GM11168 (cell line): Measurements from ENCODE around the gene FMOD.

Experiments
- in situ Hi-C: fragments of 300-500 bp; cut with MboI; formaldehyde crosslinking; loops from one replicate; pipeline ENCODE4 v1.12.0; 2022; ENCODE audit warnings: low sequenced_read_pairs; ENCODE audit not compliant: unreplicated experiment

FMOD gene

DNA sequence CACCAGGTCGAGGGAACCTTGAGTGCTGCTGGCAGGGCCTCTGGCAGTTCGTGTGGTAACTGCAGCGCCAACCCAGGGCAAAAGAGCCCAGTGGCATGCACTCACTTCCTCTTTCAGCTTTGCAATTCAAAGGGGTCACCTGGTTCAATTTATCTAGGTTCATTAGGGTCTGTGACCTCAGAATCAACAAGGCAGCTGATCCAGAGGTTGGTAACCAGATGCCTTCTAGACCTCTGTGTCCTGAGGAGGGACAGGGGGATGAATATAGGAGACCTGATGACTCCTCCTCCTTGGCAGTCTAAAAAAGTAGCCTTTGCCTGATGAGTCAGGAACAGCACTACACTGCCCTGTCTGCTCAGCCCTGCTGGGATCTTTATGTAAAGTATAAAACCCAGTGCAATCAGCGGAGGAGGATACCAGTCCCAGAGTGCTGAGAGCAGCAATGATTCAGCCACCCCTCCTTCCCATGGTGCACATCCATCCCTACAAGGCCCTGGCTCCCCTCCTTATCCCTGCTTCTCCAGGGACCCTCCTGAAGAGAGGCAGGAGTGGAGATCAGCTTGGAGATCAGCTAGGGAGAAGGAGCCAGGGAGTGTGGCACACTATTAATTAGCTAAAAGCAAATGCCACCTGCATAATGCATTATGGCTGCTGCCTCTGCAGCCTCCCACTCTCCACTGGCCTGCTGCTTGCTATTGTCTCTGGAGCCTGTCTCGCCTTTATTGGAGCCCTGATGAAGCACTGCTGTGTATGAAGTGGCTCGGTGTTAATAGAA, 11.2 kb upstream of the FMOD start:
- in situ Hi-C loops, result no loop called here

DNA sequence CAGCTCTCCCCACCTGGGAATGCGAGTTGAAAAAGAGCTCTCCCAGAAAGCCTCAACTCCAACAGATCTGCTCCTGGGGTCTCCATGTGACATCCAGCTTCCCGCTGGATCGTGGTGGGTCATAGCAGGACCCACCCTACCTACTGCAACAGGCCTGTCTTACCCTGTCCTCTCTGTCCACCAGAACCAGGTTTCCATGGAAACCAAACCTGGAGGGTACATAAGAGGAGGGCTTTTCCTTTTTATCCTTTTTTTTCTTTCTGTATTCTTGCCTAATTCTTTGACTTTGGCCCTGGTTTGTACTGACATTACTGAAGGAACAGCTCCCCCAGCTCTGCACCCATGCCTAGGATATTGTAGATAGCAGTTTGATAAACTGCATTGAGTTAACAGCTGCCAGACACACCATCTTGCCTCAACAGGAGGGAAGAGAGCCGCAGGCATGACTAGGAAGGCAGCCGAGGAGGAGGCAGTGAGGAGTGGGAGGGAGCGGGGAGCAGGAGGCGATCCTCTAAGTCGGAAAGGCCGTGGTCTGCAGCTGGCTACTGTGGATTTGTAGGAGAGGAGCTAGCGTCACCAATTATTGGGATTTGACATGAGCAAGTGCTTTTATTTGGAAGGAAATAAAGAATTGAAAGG, 9.7 kb upstream of the FMOD start:
- in situ Hi-C loops, result no loop called here

DNA sequence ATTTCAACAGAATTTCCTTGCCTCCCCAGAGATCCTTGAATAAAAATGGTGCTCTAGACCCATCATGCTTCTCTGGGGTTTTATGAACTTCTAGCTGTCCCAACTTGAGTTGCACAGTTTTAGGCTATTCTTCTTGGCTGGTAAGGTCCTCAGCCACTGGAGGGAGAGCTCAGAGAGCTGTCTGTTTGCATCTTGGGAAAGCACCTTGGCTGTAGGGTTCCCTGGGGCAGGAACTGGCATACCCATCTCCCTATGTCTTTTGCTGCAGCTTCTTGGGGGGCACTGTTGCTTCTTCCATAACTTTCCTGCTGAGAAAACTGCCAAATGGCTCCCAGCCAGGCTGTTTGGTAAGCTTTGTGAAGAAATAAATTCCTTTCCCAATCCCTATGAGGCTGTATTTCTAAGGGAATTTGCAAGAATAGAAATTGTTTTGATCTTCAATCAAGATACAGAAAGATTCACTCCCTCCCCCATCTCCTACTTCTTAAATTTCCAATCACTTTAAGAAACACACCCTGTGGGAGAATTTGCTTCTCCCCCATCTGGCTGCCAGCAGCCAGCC, 8.2 kb upstream of the FMOD start:
- in situ Hi-C loops, result no loop called here

DNA sequence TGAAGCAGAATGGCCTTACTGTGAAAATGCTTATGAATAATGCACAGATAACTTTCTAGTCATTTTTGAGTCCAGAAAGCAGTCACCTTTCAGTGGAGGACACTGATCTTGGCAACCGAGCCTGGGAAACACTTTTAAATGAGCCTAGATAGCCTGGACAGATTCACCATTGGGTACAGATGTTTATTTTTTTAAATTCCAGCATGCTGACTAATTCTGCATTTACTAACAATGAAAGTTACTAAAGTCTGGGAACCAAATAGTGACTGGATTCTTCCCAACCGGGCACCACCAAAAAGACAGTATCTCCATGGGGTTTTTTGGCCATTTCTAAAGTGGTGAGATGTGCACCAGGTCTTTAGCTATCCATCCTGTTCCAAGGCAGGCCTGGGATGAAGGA, 3.3 kb upstream of the FMOD start:
- in situ Hi-C loops, result no loop called here

DNA sequence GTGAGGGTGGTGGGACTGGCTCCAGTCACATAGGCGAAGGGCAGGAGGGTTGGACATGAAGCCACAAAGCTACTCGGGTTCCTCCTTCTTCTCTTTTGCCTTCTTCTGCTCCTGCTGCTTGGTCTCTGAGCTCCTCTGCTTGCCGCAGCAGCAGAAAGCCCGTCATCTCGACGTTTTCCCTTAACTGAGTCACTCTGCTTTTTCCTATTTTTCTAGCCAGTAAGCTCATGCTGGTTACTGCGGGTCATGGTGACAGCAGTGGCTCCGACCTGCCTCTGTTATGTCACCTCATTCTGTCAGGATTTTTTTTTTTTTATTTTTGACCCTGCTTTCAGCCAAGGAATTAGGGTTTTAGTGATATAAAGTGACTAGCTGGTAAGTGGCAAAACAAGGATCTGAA, 2.6 kb upstream of the FMOD start:
- in situ Hi-C loops, result no loop called here

DNA sequence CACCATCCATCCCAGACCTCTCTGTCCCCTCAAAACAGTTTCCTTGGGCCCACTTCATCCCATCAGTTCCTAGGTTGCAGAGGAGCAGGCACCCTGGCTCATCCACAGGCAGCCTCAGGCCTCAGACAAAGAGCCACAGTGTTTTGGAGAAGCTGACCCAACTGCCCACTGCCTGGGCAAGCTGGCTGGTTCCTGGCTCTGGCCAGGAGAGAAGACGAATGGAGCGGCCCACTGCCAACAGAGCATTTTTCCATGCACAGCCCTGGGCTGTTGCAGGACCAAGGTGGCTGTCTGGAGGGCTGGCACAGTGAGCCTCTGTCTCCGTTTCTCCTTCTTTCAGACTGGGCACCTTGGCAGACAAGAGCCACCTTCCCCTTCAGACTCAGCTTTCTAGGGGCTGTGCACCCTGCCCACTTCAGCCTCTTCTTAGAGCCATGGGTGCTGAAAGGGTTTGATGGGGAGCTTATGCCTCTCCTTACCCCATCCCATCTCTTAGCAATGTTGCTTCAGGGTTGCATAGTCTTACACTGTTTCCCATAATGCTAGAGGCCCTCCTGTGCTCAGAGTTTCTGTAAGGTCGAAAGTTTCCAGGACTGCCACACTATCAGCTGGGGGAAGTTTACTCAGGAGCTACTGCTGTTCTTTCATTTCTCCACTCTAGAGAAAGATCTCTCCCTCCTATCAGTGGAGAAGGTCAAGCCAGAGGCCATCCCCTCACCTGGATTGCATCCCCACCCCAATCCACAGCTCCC, 973 bp downstream of the FMOD start:
- in situ Hi-C loops, result no loop called here

DNA sequence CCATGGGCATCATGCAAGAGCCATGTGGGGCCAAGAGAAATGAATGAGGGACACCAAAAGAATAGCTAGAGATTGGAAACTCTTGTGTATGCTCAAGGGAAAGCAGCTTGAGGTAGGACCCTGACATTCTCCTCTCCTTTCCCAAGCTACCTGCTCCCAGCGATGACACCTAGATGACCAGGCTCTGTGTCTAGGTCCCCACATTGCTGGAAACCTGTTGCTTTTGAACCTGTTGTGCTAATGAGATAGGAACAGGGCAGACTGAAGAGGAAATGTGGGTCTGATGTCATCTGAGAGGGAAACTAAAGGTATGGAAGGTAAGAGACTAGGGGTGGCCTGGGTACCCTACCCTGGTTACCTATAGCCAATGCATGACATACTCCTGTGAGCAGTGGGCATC, 1.8 kb downstream of the FMOD start:
- in situ Hi-C loops, result no loop called here

DNA sequence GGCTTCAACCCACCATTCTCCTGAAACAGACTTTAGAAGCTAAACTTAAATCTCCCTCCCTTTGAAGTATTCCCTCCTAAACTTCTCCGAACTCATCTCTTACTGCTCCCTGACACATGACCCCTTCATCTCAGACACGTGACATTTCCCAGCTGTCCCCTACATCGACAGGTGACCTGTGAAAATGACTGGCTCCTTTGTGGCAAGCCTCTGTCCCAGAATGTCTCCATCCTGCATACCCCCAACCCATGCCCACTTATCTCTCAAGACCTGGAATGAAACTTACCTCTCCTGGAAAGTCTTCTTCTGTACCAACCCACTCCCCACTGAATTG, 4.2 kb downstream of the FMOD start:
- in situ Hi-C loops, result no loop called here

DNA sequence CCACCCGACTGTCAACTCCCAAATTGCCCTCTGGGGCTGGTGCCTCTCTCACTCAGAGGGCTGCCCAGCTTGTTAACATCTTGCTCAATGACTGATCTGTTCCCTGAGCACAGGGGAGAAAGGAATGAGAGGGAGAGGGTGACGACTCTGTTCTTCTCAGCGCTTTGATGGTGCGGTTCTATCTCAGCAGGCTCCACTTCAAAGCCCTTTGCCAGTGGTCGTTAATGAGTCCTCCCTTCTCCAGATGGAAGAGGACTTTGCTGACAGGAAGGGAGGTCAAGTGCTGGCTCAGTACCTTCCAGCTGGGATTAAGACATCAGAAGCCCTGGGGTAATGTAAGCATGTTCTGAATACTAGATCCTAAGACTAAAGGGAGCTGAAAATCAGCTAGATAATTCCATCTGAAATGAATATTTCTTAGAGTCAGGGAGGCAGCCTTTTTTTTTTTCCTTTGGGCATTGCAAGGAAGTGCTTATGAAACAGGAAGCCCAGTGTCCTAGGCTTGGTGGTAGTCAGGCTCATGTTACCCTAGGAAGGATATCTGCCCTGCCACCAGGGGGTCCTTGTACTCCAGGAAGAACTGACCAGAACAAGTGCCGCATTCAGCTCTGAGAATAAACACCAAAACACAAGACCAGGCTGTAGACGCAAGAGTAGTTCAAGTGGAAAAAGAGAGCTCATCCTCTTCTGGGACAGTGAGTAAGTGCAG, 4.7 kb downstream of the FMOD start:
- in situ Hi-C loops, result no loop called here

DNA sequence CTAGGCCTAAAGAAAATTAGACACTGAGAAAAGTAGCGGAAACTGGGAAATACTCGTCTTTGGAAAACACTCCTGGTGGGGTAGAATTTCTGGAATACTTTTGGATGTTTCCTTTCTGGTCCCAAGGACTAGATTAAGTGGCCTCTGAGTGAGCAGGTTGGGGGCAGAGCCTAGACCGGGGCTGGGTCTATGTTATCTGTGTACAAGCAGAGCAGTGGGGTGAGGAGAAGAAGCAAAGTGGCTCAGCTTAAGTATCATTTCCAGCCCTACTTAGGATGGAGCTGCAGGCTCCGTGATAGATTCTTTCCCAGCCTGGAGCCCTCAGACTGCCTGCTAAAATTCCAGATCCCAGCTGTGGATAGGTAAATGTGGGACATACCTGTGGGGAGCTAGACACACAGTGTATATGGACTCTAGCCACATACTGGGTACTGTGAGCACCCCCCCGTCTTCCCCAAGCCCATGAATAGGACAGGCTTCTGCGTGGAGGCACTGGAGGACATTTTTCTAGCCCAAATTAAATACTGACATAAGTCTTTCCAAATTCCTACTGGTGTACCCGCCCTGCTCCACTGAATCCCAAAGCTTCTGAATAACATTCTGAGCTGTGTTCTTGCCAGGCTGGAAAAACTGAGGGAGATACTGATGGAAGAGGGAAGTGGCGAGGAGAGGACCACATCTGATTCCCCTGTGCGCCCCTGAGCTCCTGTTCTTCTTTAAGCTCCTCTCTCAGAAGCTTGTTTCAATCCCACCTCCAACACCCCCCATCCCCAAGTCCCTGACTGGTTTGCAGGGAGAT, 6.8 kb downstream of the FMOD start:
- in situ Hi-C loops, result loop anchor here (5.0 kb wide), 1 partner anchor 143 kb away; no protein-coding TSS in a partner anchor

DNA sequence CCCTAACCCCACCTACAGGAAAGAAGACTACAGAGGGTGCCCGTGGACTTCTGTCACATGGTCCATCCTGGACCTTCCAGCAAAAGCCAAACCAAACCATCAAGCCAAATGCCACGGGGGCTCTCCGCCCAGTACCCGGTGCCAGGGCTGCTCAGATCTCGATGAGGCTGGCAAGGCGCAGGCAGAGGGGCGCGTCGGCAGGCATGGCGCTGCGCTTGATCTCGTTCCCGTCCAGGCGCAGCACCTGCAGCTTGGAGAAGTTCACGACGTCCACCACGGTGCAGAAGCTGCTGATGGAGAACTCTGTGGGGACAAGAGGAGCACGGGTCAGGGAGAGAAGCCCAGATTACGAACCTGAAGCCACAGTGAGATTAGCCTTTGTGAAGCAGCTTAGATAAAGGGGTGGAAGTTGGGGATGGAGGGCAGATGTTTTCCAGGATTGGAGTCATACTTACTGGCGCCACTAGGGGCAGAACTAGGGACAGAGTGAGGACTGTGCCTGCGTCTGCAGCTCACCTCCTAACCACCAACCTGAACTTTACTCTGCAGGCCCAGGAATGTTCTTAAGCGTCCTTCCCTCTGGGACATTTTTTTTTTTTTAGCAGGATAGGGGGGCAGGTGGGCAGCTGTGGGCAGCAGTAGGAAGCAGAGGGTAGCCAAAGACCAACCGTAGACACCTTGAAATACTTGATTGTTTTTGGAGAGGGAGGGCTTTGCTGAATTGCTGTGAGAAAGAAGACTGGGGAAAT, 8.6 kb downstream of the FMOD start:
- in situ Hi-C loops, result loop anchor here (5.0 kb wide), 1 partner anchor 145 kb away; no protein-coding TSS in a partner anchor

DNA sequence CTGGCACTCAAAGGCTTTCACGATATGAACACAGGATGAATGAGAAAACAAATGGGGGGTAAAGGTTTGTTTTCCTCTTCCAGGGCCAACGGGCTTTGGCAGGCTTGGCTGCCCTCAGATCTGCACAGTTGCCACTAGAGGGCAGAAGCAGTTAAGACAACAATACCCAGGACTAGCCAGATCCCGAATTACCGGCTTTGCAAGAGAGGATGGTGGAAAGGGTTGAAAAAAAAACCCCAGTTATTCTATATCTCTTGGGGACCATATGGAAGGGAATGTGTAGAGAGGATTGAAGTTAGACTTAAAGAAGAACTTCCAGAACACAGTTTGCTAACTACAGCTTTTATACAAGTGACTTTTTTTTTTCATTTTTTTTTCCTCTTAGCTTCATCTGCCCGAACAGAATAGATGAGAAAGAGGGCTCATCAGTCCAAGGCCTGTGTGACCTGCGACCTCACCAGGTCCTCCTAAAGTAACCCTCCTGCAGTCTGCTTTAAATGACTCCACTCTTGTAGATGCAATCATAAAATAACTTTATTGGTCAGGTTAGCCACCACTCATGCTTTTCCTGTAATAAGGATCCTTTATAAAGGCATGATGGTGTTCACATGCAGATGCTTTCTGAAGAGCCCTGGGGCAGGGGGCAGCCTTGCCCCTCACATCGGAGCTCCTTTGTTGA, 10.7 kb downstream of the FMOD start:
- in situ Hi-C loops, result loop anchor here (5.0 kb wide), 1 partner anchor 147 kb away; no protein-coding TSS in a partner anchor

DNA sequence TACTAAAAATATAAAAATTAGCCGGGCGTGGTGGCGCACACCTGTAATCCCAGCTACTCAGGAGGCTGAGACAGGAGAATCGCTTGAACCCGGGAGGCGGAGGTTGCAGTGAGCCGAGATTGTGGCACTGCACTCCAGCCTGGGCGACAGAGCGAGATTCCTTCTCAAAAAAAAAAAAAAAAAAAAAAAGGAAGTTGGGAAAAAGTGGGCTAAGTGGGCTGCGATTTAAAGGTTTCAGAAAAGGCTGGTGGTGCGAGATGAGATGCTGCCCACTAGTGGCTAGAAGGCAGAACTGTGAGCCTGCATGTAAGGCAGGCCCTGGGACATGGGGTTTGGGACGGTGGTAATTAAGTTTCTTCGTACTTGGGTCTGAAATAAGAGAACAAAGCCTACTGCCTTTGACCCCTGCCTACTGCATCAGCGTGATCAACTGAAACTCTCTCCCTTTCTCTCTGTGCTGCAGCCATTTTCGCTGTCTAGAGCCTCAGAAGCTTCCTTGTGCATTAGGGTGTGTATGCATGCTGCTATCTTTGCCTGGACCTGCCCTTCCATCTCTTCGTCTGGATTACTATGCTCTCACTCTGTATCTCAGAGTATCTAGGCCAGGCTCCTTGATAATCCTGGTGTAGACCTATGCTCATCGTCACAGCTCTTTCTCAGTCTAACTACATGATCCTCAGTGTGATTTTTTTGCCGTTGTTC, 12.4 kb downstream of the FMOD start:
- in situ Hi-C loops, result loop anchor here (5.0 kb wide), 1 partner anchor 66 kb away; no protein-coding TSS in a partner anchor

DNA sequence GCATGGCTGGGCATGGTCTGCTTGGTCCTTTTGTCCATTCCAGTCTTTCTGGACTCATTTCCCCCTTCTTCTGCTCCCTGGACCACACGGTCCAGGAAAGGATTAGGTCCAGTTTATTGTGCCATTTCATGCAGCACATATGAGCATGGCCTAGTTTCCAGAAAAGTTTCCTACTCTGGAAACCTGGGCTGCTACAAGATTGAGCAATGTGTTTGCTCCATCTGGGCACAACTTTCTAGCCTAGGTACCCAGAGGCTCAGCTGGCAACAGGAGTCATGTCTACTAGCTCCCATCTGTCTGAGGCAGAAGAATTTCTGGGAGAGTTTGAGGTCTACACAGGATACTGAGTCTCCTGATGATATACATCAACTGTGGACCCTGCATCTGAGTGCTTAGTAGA, 14.8 kb downstream of the FMOD start:
- in situ Hi-C loops, result loop anchor here (5.0 kb wide), 1 partner anchor 64 kb away; no protein-coding TSS in a partner anchor

DNA sequence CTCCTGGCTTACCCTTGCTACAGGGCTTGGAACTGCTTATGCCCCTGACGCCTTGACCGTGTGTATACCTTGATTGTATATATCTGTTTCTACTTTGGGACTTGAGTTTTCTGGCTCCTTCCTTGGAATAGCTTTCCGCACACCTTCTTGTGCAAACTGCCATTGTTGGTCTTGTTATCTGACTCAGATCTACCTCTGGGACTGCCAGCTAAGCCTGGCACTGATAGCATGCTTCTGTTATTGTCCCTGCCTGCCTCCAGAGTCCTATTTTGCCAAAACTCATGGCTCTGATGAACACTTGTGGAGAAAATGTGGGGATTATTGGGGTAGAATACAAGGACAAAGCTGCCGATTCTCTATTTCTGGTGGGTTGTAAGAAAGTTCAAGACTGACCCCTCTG, 15.4 kb downstream of the FMOD start:
- in situ Hi-C loops, result loop anchor here (5.0 kb wide), 1 partner anchor 63 kb away; no protein-coding TSS in a partner anchor

DNA sequence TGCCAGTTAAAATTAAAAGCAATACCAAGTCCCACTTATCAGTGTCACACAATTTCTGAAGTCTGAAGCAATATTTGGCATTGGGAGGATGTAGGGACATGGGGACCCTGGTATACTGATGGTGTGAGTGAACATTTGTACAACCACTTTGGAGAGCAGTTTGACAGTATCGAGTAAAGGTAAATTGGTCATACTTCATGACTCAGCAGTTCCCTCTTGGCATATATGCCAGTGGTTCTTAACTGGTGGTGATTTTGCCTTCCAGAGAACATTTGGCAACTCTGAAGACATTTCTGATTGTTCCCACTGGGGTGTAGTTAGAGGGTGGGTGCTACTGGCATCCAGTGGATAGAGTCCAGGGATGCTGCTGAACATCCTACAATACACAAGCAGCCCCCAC, 19.7 kb downstream of the FMOD start:
- in situ Hi-C loops, result no loop called here

DNA sequence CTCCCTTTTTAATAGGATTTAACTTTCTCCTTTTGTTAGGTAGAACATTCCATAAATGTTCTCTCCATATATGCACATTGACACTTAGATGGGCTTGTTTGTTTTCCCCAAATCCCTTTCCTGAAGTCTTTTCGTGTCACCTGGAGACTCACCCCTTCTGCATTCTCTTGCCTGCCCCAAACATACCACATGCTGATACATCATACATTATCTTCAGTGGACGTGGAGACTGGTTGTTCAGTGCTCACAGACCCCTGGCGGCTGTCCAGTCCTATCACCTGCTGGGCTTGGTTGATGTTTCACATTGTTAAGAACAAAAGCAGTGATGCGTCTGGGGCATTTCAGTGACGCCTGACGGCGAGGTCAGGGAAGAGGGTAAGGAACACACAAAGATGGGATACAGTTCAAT, 22.2 kb downstream of the FMOD start:
- in situ Hi-C loops, result no loop called here
